ENCODE results near the gene PPP4C. TPM values are rescaled to one million over a fixed set of nuclear protein-coding genes. Genes with fewer than 3 reads are reported as not detected.

The PPP4C gene
- total RNA-seq, 1 experiment from 2014 or later: 163 TPM

DNA sequence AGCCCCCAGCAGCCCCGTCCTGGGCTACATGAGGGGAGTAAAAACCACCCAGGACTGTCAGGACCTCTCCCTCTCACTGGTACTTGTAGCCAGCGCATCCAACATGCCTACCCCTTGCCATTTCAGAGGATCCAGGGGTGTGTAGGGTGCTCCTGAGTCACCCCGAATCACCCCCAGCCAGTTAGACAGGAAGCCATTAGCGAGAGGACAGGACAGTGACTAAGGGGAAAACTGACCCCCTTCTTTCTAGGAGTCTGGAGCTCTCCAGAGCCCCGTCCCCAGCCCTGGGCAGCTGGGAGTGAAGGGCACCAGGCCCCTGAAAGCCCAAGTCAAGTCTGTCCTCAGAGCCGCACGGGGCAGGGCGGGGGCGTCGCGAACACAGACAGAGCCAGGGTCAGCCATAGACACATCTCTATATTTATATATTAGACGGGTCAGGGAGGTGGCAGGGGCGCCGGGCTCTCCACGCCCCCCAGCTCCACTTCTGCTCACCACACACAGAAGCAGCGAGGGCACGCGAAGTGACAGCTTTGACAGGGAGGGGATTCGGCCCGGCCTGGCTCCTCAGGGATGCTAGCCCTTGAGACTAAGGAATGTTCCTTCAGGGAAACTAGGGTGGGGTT lies 38.0 kb downstream of the PPP4C start:
- no peak overlapping the region for H3T11ph ChIP-seq (ENCODE audit: low read length)
- no peaks in the 10 kb centered on the region for H4K20me1 ChIP-seq (ENCODE audit: control insufficient read depth, insufficient read depth, insufficient read length)
- H3K27me3 ChIP-seq (ENCODE audit: insufficient read depth, low read length): no peaks in the 10 kb centered on the region
- Mint-ChIP-seq H3K27me3 (ENCODE audit: low read depth) (no peaks in the 10 kb centered on the region; the same call in 1 of the 2 replicates), H3K27ac (peak overlapping the region in 2 of 3 experiments; percentile 39 to 58; a peak in 1 of 7 replicates), H3K4me3 (no peak overlapping the region), H3K9me3 (no peaks in the 10 kb centered on the region), H3K36me3 (ENCODE audit: insufficient read depth in 1 of 3, low read depth in 3 of 3) (peaks cover 0 to 20% (median 14%) of the 10 kb centered on the region in 3 experiments; a peak in 5 of 7 replicates), H3K4me1 (peaks cover 2 to 5% of the 10 kb centered on the region in 2 experiments)
- H3K56ac ChIP-seq (ENCODE audit: insufficient read length, low read depth, low read length): no peak overlapping the region
- H2AFZ ChIP-seq (ENCODE audit: low read length): no peak overlapping the region
- no peak overlapping the region for H2AK5ac ChIP-seq (ENCODE audit: insufficient read length, low read length)
- H2BK12ac ChIP-seq (ENCODE audit: insufficient read length, low read depth, low read length): no peak overlapping the region
- no CpG with 5 or more reads among the region's 20 CpGs for WGBS (ENCODE audit: extremely low coverage, insufficient read length, low lambda C conversion rate)
- H3K9me3 ChIP-seq (ENCODE audit: control insufficient read depth, low read depth, low read length): no peaks in the 10 kb centered on the region
- no peaks in the 10 kb centered on the region for H3K79me2 ChIP-seq (ENCODE audit: insufficient read depth, low read length)
- TF ChIP-seq, protein P1, sequence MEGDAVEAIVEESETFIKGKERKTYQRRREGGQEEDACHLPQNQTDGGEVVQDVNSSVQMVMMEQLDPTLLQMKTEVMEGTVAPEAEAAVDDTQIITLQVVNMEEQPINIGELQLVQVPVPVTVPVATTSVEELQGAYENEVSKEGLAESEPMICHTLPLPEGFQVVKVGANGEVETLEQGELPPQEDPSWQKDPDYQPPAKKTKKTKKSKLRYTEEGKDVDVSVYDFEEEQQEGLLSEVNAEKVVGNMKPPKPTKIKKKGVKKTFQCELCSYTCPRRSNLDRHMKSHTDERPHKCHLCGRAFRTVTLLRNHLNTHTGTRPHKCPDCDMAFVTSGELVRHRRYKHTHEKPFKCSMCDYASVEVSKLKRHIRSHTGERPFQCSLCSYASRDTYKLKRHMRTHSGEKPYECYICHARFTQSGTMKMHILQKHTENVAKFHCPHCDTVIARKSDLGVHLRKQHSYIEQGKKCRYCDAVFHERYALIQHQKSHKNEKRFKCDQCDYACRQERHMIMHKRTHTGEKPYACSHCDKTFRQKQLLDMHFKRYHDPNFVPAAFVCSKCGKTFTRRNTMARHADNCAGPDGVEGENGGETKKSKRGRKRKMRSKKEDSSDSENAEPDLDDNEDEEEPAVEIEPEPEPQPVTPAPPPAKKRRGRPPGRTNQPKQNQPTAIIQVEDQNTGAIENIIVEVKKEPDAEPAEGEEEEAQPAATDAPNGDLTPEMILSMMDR (conservative IDR thresholded peaks at IDR 0.05): no peak
- no peak overlapping the region for H4K8ac ChIP-seq (replicated peaks; ENCODE audit: insufficient read length, low read depth, low read length)
- no peak overlapping the region for H3K4me2 ChIP-seq (ENCODE audit: insufficient read depth, insufficient read length, low read length)
- H3K23me2 ChIP-seq (ENCODE audit: insufficient read length, low read depth, low read length, poor library complexity, severe bottlenecking): no peaks in the 10 kb centered on the region
- no peaks in the 10 kb centered on the region for H3K4me1 ChIP-seq (ENCODE audit: insufficient read depth, low read length)
- no peak overlapping the region for H2BK20ac ChIP-seq (ENCODE audit: low read depth, low read length, poor library complexity, severe bottlenecking)
- H2BK120ac ChIP-seq (ENCODE audit: low read depth, low read length, poor library complexity, severe bottlenecking): no peak overlapping the region
- H4K5ac ChIP-seq (ENCODE audit: insufficient read length, low read depth, low read length): no peak overlapping the region
- no peak overlapping the region for H3K23ac ChIP-seq (ENCODE audit: insufficient read length, low read depth, low read length)
- H3K4ac ChIP-seq (ENCODE audit: low read depth, low read length): no peak overlapping the region
- no peak overlapping the region for H3K14ac ChIP-seq (ENCODE audit: insufficient read depth, low read length)
- H3K27ac ChIP-seq (ENCODE audit: insufficient read length, low read depth, low read length): no peak overlapping the region
- no peak overlapping the region for H2BK15ac ChIP-seq (ENCODE audit: low read depth, low read length)
- H3K18ac ChIP-seq (ENCODE audit: insufficient read length, low read depth, low read length): no peak overlapping the region
- H4K91ac ChIP-seq (ENCODE audit: insufficient read length, low read depth, low read length): no peak overlapping the region
- no peak for DNase-seq
- no peak overlapping the region for H3K9ac ChIP-seq (ENCODE audit: extremely low read depth, insufficient read length, low read length)
- H3K79me1 ChIP-seq (ENCODE audit: insufficient read depth, low read depth, low read length, poor library complexity, severe bottlenecking): no peaks in the 10 kb centered on the region
- H2BK5ac ChIP-seq (ENCODE audit: insufficient read length, low read length): no peak overlapping the region
